NOMO-1 (cell line): ENCODE data around the gene TRPM1.

Experiments used
- DNase-seq, 2 experiments: peaks; one replicate each; lab custom pipeline; 2025; ENCODE audit not compliant: unreplicated experiment in 2 of 2; lab: John Stamatoyannopoulos, UW

The TRPM1 gene

GRCh38 chr15:31085359-31085758 is 16.2 kb downstream of the TRPM1 start:
- no peak for DNase-seq

GRCh38 chr15:31084176-31084575 is 17.3 kb downstream of the TRPM1 start:
- no peak for DNase-seq

- DNase-seq = no peak
These were observed 18.1 kb downstream of the TRPM1 start for GRCh38 chr15:31083370-31083780.

- DNase-seq = no peak
These were observed 18.7 kb downstream of the TRPM1 start for GRCh38 chr15:31082771-31083369.

- DNase-seq = no peak
These were observed 19.8 kb downstream of the TRPM1 start for GRCh38 chr15:31081588-31082250.

GRCh38 chr15:31081056-31081455 is 20.5 kb downstream of the TRPM1 start:
- DNase-seq = peak in 1 of 2 experiments; percentile 13

GRCh38 chr15:31080591-31081014 is 20.9 kb downstream of the TRPM1 start:
- DNase-seq = peak in 1 of 2 experiments; percentile 45

GRCh38 chr15:31079519-31079918 is 22.0 kb downstream of the TRPM1 start:
- DNase-seq = no peak

GRCh38 chr15:31078471-31078870 is 23.1 kb downstream of the TRPM1 start:
- no peak for DNase-seq

GRCh38 chr15:31077941-31078340 is 23.6 kb downstream of the TRPM1 start:
- DNase-seq = no peak

- no peak for DNase-seq
These were observed 24.3 kb downstream of the TRPM1 start for GRCh38 chr15:31077181-31077580.

GRCh38 chr15:31074321-31074720 is 27.2 kb downstream of the TRPM1 start:
- no peak for DNase-seq

GRCh38 chr15:31070867-31071266 is 30.7 kb downstream of the TRPM1 start:
- no peak for DNase-seq

- no peak for DNase-seq
These were observed 32.0 kb downstream of the TRPM1 start for GRCh38 chr15:31069360-31070000.

GRCh38 chr15:31067890-31068603 is 33.5 kb downstream of the TRPM1 start:
- DNase-seq = no peak

GRCh38 chr15:31065824-31066223 is 35.7 kb downstream of the TRPM1 start:
- DNase-seq = no peak

GRCh38 chr15:31062911-31063310 is 38.6 kb downstream of the TRPM1 start:
- DNase-seq = no peak

GRCh38 chr15:31062310-31062847 is 39.1 kb downstream of the TRPM1 start:
- DNase-seq = no peak

- no peak for DNase-seq
These were observed 40.9 kb downstream of the TRPM1 start for GRCh38 chr15:31060429-31061140.

GRCh38 chr15:31058236-31058962 is 43.1 kb downstream of the TRPM1 start:
- DNase-seq = no peak
